H9 (cell line): ENCODE results near the gene GDAP1L1. TPM values are rescaled to one million over a fixed set of nuclear protein-coding genes. Genes with fewer than 3 reads are reported as not detected.

Experiments
- DNase-seq: peaks from one replicate; pipeline ENCODE4 v3.0.0-alpha.2; 2017
- H2AFZ ChIP-seq: one replicate; pipeline ENCODE4 v1.6.1; 2013; ENCODE audit warnings: mild to moderate bottlenecking, low read length, control low read depth, moderate library complexity
- H2AK5ac ChIP-seq: 2 replicates; pipeline ENCODE4 v1.6.1; 2013; ENCODE audit warnings: low read length, control low read depth, mixed read lengths; ENCODE audit not compliant: insufficient read length
- H2BK120ac ChIP-seq: one replicate; pipeline ENCODE4 v1.6.1; 2013; ENCODE audit warnings: low read depth, mild to moderate bottlenecking, low read length, control low read depth, inconsistent platforms; ENCODE audit not compliant: poor library complexity, severe bottlenecking
- H2BK12ac ChIP-seq: 2 replicates; pipeline ENCODE4 v1.6.1; 2013; ENCODE audit warnings: low read length, control low read depth, mixed read lengths, low read depth; ENCODE audit not compliant: insufficient read length
- H2BK15ac ChIP-seq: 2 replicates; pipeline ENCODE4 v1.6.1; 2013; ENCODE audit warnings: low read depth, low read length, control low read depth
- H2BK20ac ChIP-seq: one replicate; pipeline ENCODE4 v1.6.1; 2013; ENCODE audit warnings: low read depth, mild to moderate bottlenecking, low read length, control low read depth, inconsistent platforms; ENCODE audit not compliant: poor library complexity, severe bottlenecking
- H2BK5ac ChIP-seq: 2 replicates; pipeline ENCODE4 v1.6.1; 2013; ENCODE audit warnings: low read length, control low read depth, mixed read lengths; ENCODE audit not compliant: insufficient read length
- H3K14ac ChIP-seq: 2 replicates; pipeline ENCODE4 v1.6.1; 2013; ENCODE audit warnings: low read length, control low read depth; ENCODE audit not compliant: insufficient read depth
- H3K18ac ChIP-seq: 2 replicates; pipeline ENCODE4 v1.6.1; 2013; ENCODE audit warnings: low read depth, mild to moderate bottlenecking, mixed read lengths, low read length, control low read depth; ENCODE audit not compliant: insufficient read length
- H3K23ac ChIP-seq: 2 replicates; pipeline ENCODE4 v1.6.1; 2013; ENCODE audit warnings: low read length, control low read depth, mixed read lengths, low read depth; ENCODE audit not compliant: insufficient read length
- H3K23me2 ChIP-seq: 2 replicates; pipeline ENCODE4 v1.6.1; 2013; ENCODE audit warnings: low read depth, mild to moderate bottlenecking, mixed read lengths, low read length, control low read depth; ENCODE audit not compliant: insufficient read length, poor library complexity, severe bottlenecking
- H3K27ac ChIP-seq: 2 replicates; pipeline ENCODE4 v1.5.1; 2013; ENCODE audit warnings: low read length, control low read depth, mixed read lengths, low read depth; ENCODE audit not compliant: insufficient read length
- H3K27me3 ChIP-seq: 2 replicates; pipeline ENCODE4 v1.6.1; 2013; ENCODE audit warnings: low read length, control low read depth, inconsistent platforms; ENCODE audit not compliant: insufficient read depth
- H3K4ac ChIP-seq: 2 replicates; pipeline ENCODE4 v1.6.1; 2013; ENCODE audit warnings: low read depth, mild to moderate bottlenecking, control low read depth, inconsistent platforms, low read length, moderate library complexity
- H3K4me1 ChIP-seq: 2 replicates; pipeline ENCODE4 v1.6.1; 2013; ENCODE audit warnings: low read length, control low read depth, inconsistent platforms; ENCODE audit not compliant: insufficient read depth
- H3K4me2 ChIP-seq: 2 replicates; pipeline ENCODE4 v1.6.1; 2013; ENCODE audit warnings: low read length, control low read depth, mixed read lengths; ENCODE audit not compliant: insufficient read length, insufficient read depth
- H3K56ac ChIP-seq: 2 replicates; pipeline ENCODE4 v1.6.1; 2013; ENCODE audit warnings: low read depth, mild to moderate bottlenecking, mixed read lengths, low read length, control low read depth; ENCODE audit not compliant: insufficient read length
- H3K79me1 ChIP-seq: 2 replicates; pipeline ENCODE4 v1.6.1; 2013; ENCODE audit warnings: low read depth, mild to moderate bottlenecking, moderate library complexity, low read length, control low read depth, inconsistent platforms; ENCODE audit not compliant: insufficient read depth, poor library complexity, severe bottlenecking
- H3K79me2 ChIP-seq: 2 replicates; pipeline ENCODE4 v1.6.1; 2013; ENCODE audit warnings: low read length, control low read depth, inconsistent platforms; ENCODE audit not compliant: insufficient read depth
- H3K9ac ChIP-seq: 2 replicates; pipeline ENCODE4 v1.6.1; 2013; ENCODE audit warnings: low read length, control low read depth, mixed read lengths; ENCODE audit not compliant: insufficient read length; ENCODE audit errors: extremely low read depth
- H3K9me3 ChIP-seq: one replicate; pipeline ENCODE4 v1.6.1; 2013; ENCODE audit warnings: low read depth, low read length, inconsistent platforms; ENCODE audit not compliant: control insufficient read depth
- H3T11ph ChIP-seq: one replicate; pipeline ENCODE4 v1.6.1; 2013; ENCODE audit warnings: mild to moderate bottlenecking, low read length, control low read depth, inconsistent platforms
- H4K20me1 ChIP-seq: one replicate; pipeline ENCODE4 v1.6.1; 2013; ENCODE audit not compliant: control insufficient read depth, insufficient read length, insufficient read depth
- H4K5ac ChIP-seq: 2 replicates; pipeline ENCODE4 v1.6.1; 2013; ENCODE audit warnings: low read depth, mild to moderate bottlenecking, mixed read lengths, low read length, control low read depth; ENCODE audit not compliant: insufficient read length
- H4K8ac ChIP-seq: replicated peaks from 2 replicates; pipeline ENCODE4 v1.6.1; 2013; ENCODE audit warnings: low read length, control low read depth, mixed read lengths, low read depth; ENCODE audit not compliant: insufficient read length
- H4K91ac ChIP-seq: 2 replicates; pipeline ENCODE4 v1.6.1; 2013; ENCODE audit warnings: low read depth, mild to moderate bottlenecking, moderate library complexity, mixed read lengths, low read length, control low read depth; ENCODE audit not compliant: insufficient read length
- H3K27ac Mint-ChIP-seq, 3 experiments: 2 replicates in 2 of 3; 3 replicates in 1 of 3; pipeline ENCODE4 v1.8.0; 2020 to 2021; ENCODE audit warnings: mixed read lengths in 3 of 3, mild to moderate bottlenecking in 1 of 3, moderate library complexity in 1 of 3
- H3K27me3 Mint-ChIP-seq: 2 replicates; pipeline ENCODE4 v1.8.0; 2021; ENCODE audit warnings: low read depth, mild to moderate bottlenecking, moderate library complexity, mixed read lengths
- H3K36me3 Mint-ChIP-seq, 3 experiments: 2 replicates in 2 of 3; 3 replicates in 1 of 3; pipeline ENCODE4 v1.8.0; 2020 to 2021; ENCODE audit warnings: low read depth in 3 of 3, mixed read lengths in 3 of 3; ENCODE audit not compliant: insufficient read depth in 1 of 3
- H3K4me1 Mint-ChIP-seq, 2 experiments: 2 replicates each; pipeline ENCODE4 v1.8.0; 2020; ENCODE audit warnings: mixed read lengths in 2 of 2
- H3K4me3 Mint-ChIP-seq, 2 experiments: 2 replicates in 1 of 2; 3 replicates in 1 of 2; pipeline ENCODE4 v1.8.0; 2020 to 2021; ENCODE audit warnings: mild to moderate bottlenecking in 2 of 2, mixed read lengths in 2 of 2, moderate library complexity in 1 of 2
- H3K9me3 Mint-ChIP-seq, 2 experiments: 2 replicates in 1 of 2; 3 replicates in 1 of 2; pipeline ENCODE4 v1.8.0; 2020; ENCODE audit warnings: mild to moderate bottlenecking in 2 of 2, mixed read lengths in 2 of 2, moderate library complexity in 1 of 2
- WGBS: extraction: QIAGEN DNeasy Blood & Tissue Kit; methylation state at CpG from one replicate; pipeline ENCODE4 v1.1.7; 2013; ENCODE audit warnings: missing lambda C conversion rate, low lambda C conversion rate, mixed read lengths; ENCODE audit not compliant: insufficient read length; ENCODE audit errors: extremely low coverage; 5-methylcytosine and 5-hydroxymethylcytosine counted together
- total RNA-seq: library from RNA; stranded (reverse); gene quantifications from 2 replicates; pipeline ENCODE4 v1.2.1, GENCODE V29; 2021
- TF ChIP-seq, protein P1 (sequence below): fragments of 200-600 bp; sonication (generic); conservative IDR thresholded peaks from 3 replicates; pipeline ENCODE4 v1.8.0; 2021; ENCODE audit warnings: antibody characterized with exemption, mild to moderate bottlenecking

Gene GDAP1L1
- total RNA-seq, 1 experiment from 2014 or later: 5.9 TPM

DNA sequence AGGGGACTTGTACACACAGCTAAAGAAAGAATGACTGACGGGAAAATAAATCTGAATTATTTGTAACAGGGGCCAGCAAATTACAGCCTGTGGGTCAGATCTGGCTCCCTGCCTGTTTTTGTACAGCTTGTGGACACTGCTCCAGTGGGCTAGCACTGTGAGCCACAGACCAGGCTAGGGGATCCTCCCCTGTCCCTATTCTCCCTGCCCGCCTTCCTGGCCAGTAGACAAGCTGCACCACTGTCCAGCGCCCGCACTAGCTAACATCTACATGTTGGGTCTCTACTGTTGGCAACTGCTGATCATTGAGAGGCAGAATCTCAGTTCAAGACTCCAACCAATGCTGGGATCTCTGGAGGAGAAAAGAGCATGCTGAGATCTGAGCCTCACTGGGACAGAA lies 47.2 kb upstream of the GDAP1L1 start:
- Mint-ChIP-seq H3K27ac (0 out of 7 replicates have a peak overlapping the region, but pooled peaks of 1 of the 3 experiments have one; percentile 11), H3K9me3 (no peaks in the 10 kb centered on the region), H3K4me1 (no peaks in the 10 kb centered on the region), H3K4me3 (no peak overlapping the region), H3K27me3 (no peaks in the 10 kb centered on the region), H3K36me3 (peaks cover 38 to 72% (median 65%) of the 10 kb centered on the region in 3 experiments; a peak in 6 of 7 replicates)
- Histone ChIP-seq H3K14ac (no peak overlapping the region), H3K79me1 (peaks cover 2% of the 10 kb centered on the region), H3K9me3 (no peaks in the 10 kb centered on the region), H2BK15ac (no peak overlapping the region), H2BK120ac (no peak overlapping the region), H3K56ac (no peak overlapping the region), H3K4me1 (no peaks in the 10 kb centered on the region), H4K20me1 (no peaks in the 10 kb centered on the region), H3K23ac (no peak overlapping the region), H4K91ac (no peak overlapping the region), H3K18ac (no peak overlapping the region), H2BK5ac (no peak overlapping the region), H2AFZ (no peak overlapping the region), H3K79me2 (no peaks in the 10 kb centered on the region; the same call in 1 of the 2 replicates), H3K27ac (no peak overlapping the region), H3K4me2 (no peak overlapping the region), H3K27me3 (no peaks in the 10 kb centered on the region), H4K8ac (no peak overlapping the region), H2BK12ac (no peak overlapping the region), H2AK5ac (no peak overlapping the region), H3T11ph (no peak overlapping the region), H3K4ac (no peak overlapping the region), H4K5ac (no peak overlapping the region), H3K9ac (no peak overlapping the region), H3K23me2 (no peaks in the 10 kb centered on the region), H2BK20ac (no peak overlapping the region)
- TF ChIP-seq, protein P1, sequence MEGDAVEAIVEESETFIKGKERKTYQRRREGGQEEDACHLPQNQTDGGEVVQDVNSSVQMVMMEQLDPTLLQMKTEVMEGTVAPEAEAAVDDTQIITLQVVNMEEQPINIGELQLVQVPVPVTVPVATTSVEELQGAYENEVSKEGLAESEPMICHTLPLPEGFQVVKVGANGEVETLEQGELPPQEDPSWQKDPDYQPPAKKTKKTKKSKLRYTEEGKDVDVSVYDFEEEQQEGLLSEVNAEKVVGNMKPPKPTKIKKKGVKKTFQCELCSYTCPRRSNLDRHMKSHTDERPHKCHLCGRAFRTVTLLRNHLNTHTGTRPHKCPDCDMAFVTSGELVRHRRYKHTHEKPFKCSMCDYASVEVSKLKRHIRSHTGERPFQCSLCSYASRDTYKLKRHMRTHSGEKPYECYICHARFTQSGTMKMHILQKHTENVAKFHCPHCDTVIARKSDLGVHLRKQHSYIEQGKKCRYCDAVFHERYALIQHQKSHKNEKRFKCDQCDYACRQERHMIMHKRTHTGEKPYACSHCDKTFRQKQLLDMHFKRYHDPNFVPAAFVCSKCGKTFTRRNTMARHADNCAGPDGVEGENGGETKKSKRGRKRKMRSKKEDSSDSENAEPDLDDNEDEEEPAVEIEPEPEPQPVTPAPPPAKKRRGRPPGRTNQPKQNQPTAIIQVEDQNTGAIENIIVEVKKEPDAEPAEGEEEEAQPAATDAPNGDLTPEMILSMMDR: no peak
- DNase-seq: no peak
- WGBS: no CpG with 5 or more reads among the region's 4 CpGs
